Astrocyte (in vitro differentiated cells and primary cell): ENCODE results near the gene RAD51B. TPM values are rescaled to one million over a fixed set of nuclear protein-coding genes. Genes with fewer than 3 reads are reported as not detected.

Source experiments
- DNase-seq: peaks from one replicate; pipeline ENCODE4 v3.0.0-alpha.2; 2010; ENCODE audit warnings: low read depth
- FAIRE-seq: peaks from 2 replicates; lab custom pipeline; 2011; peaks lifted over from hg19 to GRCh38; lab: Jason Lieb, UNC
- H2AFZ ChIP-seq: 2 replicates; pipeline ENCODE4 v1.6.0; 2012; ENCODE audit warnings: low read depth, low read length, inconsistent platforms
- H3K27ac ChIP-seq: 2 replicates; pipeline ENCODE4 v1.5.1; 2011; ENCODE audit warnings: low read depth, low read length, inconsistent platforms
- H3K27me3 ChIP-seq: 2 replicates; pipeline ENCODE4 v1.6.0; 2011; ENCODE audit warnings: low read length, inconsistent platforms; ENCODE audit not compliant: insufficient read depth
- H3K36me3 ChIP-seq: 2 replicates; pipeline ENCODE4 v1.5.1; 2011; ENCODE audit warnings: low read length, inconsistent platforms; ENCODE audit not compliant: insufficient read depth
- H3K4me1 ChIP-seq: 2 replicates; pipeline ENCODE4 v1.5.1; 2011; ENCODE audit warnings: low read length, inconsistent platforms; ENCODE audit not compliant: insufficient read depth
- H3K4me2 ChIP-seq: 2 replicates; pipeline ENCODE4 v1.6.0; 2012; ENCODE audit warnings: low read length, inconsistent platforms
- H3K4me3 ChIP-seq: 2 replicates; pipeline ENCODE4 v1.5.1; 2011; ENCODE audit warnings: low read depth, mild to moderate bottlenecking, low read length, inconsistent platforms; ENCODE audit not compliant: insufficient read depth
- H3K79me2 ChIP-seq: 2 replicates; pipeline ENCODE4 v1.6.0; 2012; ENCODE audit warnings: mild to moderate bottlenecking, low read length, inconsistent platforms; ENCODE audit not compliant: insufficient read depth
- H3K9ac ChIP-seq: 2 replicates; pipeline ENCODE4 v1.6.0; 2012; ENCODE audit warnings: mild to moderate bottlenecking, low read length, inconsistent platforms
- H3K9me3 ChIP-seq: 2 replicates; pipeline ENCODE4 v1.5.1; 2012; ENCODE audit warnings: low read depth, mild to moderate bottlenecking, low read length, inconsistent platforms; ENCODE audit not compliant: insufficient read depth
- H4K20me1 ChIP-seq: 2 replicates; pipeline ENCODE4 v1.6.0; 2012; ENCODE audit warnings: low read length, inconsistent platforms; ENCODE audit not compliant: insufficient read depth
- H3K27ac Mint-ChIP-seq: one replicate; pipeline ENCODE4 v1.8.0; 2021; ENCODE audit warnings: mild to moderate bottlenecking, mixed read lengths; ENCODE audit not compliant: unreplicated experiment
- H3K27me3 Mint-ChIP-seq: one replicate; pipeline ENCODE4 v1.8.0; 2021; ENCODE audit warnings: low read depth, mixed read lengths; ENCODE audit not compliant: unreplicated experiment
- H3K36me3 Mint-ChIP-seq: one replicate; pipeline ENCODE4 v1.8.0; 2021; ENCODE audit warnings: low read depth, mixed read lengths; ENCODE audit not compliant: unreplicated experiment
- H3K4me1 Mint-ChIP-seq: one replicate; pipeline ENCODE4 v1.8.0; 2021; ENCODE audit warnings: low read depth, mixed read lengths; ENCODE audit not compliant: unreplicated experiment
- H3K4me3 Mint-ChIP-seq: one replicate; pipeline ENCODE4 v1.8.0; 2021; ENCODE audit warnings: mild to moderate bottlenecking, moderate library complexity, mixed read lengths; ENCODE audit not compliant: unreplicated experiment
- H3K9me3 Mint-ChIP-seq: one replicate; pipeline ENCODE4 v1.8.0; 2021; ENCODE audit warnings: mild to moderate bottlenecking, mixed read lengths; ENCODE audit not compliant: unreplicated experiment
- CTCF ChIP-seq: IDR thresholded peaks from 2 replicates; pipeline ENCODE4 v1.5.1; 2011; ENCODE audit warnings: low read depth, mild to moderate bottlenecking, inconsistent platforms, low read length, moderate library complexity; ENCODE audit not compliant: insufficient read depth
- EZH2 ChIP-seq: IDR thresholded peaks from 2 replicates; pipeline ENCODE4 v1.6.1; 2012; ENCODE audit warnings: mild to moderate bottlenecking, low read length, inconsistent platforms; ENCODE audit not compliant: insufficient read depth
- total RNA-seq: library from RNA; stranded (reverse); gene quantifications from 2 replicates; pipeline ENCODE4 v1.2.1, GENCODE V29; 2021

The RAD51B gene
- total RNA-seq, 1 donor from 2014 or later, result 10.8 TPM

DNA sequence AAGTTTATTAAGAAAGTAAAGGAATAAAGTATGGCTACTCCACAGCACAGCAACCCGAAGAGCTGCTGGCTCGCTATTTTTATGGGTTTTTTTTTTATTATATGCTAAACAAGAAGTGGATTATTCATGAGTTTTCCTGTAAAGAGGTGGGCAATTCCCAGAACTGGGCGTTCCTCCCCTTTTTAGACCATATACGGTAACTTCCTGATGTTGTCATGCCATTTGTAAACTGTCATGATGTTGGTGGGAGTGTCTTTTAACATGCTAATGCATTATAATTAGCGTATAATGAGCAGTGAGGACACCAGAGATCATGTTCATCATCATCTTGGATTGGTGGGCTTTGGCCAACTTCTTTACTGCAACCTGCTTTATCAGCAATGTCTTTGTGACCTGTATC, 600.8 kb downstream of the RAD51B start:
- Mint-ChIP-seq H3K9me3 (no peaks in the 10 kb centered on the region), H3K27me3 (peaks cover 5% of the 10 kb centered on the region), H3K36me3 (no peaks in the 10 kb centered on the region), H3K27ac (no peak overlapping the region), H3K4me3 (no peak overlapping the region), H3K4me1 (no peaks in the 10 kb centered on the region)
- no peak overlapping the region for H3K27ac ChIP-seq
- no peak for TF ChIP-seq CTCF
- TF ChIP-seq EZH2, result no peak
- H3K9ac ChIP-seq, result no peak overlapping the region
- no peaks in the 10 kb centered on the region for H4K20me1 ChIP-seq
- H3K9me3 ChIP-seq, result no peaks in the 10 kb centered on the region
- no peak overlapping the region for H3K4me3 ChIP-seq
- H3K27me3 ChIP-seq, result no peaks in the 10 kb centered on the region
- FAIRE-seq (no peak), DNase-seq (no peak)
- H3K36me3 ChIP-seq, result no peaks in the 10 kb centered on the region
- H3K4me2 ChIP-seq, result no peak overlapping the region
- no peaks in the 10 kb centered on the region for H3K79me2 ChIP-seq
- no peak overlapping the region for H2AFZ ChIP-seq
- H3K4me1 ChIP-seq, result no peaks in the 10 kb centered on the region

- Histone ChIP-seq H3K79me2 (no peaks in the 10 kb centered on the region), H3K9ac (no peak overlapping the region), H3K27ac (no peak overlapping the region), H3K4me2 (no peak overlapping the region), H2AFZ (no peak overlapping the region), H3K4me3 (no peak overlapping the region), H3K4me1 (no peaks in the 10 kb centered on the region), H3K36me3 (no peaks in the 10 kb centered on the region), H4K20me1 (no peaks in the 10 kb centered on the region), H3K27me3 (no peaks in the 10 kb centered on the region), H3K9me3 (no peaks in the 10 kb centered on the region)
- peaks cover 5% of the 10 kb centered on the region for H3K27me3 Mint-ChIP-seq
- H3K9me3 Mint-ChIP-seq, result no peaks in the 10 kb centered on the region
- no peak for FAIRE-seq
- no peaks in the 10 kb centered on the region for H3K36me3 Mint-ChIP-seq
- no peaks in the 10 kb centered on the region for H3K4me1 Mint-ChIP-seq
- H3K4me3 Mint-ChIP-seq, result no peak overlapping the region
- TF ChIP-seq CTCF (no peak), EZH2 (no peak)
- H3K27ac Mint-ChIP-seq, result no peak overlapping the region
- no peak for DNase-seq
Observed at GRCh38 chr14:68421116-68421515, 601.5 kb downstream of the RAD51B start.

- H3K9me3 Mint-ChIP-seq, result no peaks in the 10 kb centered on the region
- Histone ChIP-seq H3K4me1 (no peaks in the 10 kb centered on the region), H4K20me1 (no peaks in the 10 kb centered on the region), H3K27me3 (no peaks in the 10 kb centered on the region), H3K9ac (no peak overlapping the region), H3K79me2 (no peaks in the 10 kb centered on the region), H3K9me3 (no peaks in the 10 kb centered on the region), H3K36me3 (no peaks in the 10 kb centered on the region), H3K4me3 (no peak overlapping the region), H3K4me2 (no peak overlapping the region), H2AFZ (no peak overlapping the region), H3K27ac (no peak overlapping the region)
- no peak for DNase-seq
- no peak for TF ChIP-seq CTCF
- TF ChIP-seq EZH2, result no peak
- no peaks in the 10 kb centered on the region for H3K4me1 Mint-ChIP-seq
- no peak overlapping the region for H3K4me3 Mint-ChIP-seq
- H3K27ac Mint-ChIP-seq, result no peak overlapping the region
- no peaks in the 10 kb centered on the region for H3K27me3 Mint-ChIP-seq
- FAIRE-seq, result no peak
- H3K36me3 Mint-ChIP-seq, result peaks cover 1% of the 10 kb centered on the region
Observed at GRCh38 chr14:68423686-68424085, 604.1 kb downstream of the RAD51B start.
